Stimulated activated CD8-positive, alpha-beta memory T cell treated with anti-CD3 and anti-CD28 coated beads, Interleukin-12 subunit alpha, Interleukin-12 subunit beta, amount 100 ng/mL, for 1 hour (primary cell): ENCODE results near the gene EEPD1.

Experiments used
- DNase-seq: peaks from one replicate; pipeline ENCODE4 v3.0.0-alpha.2; 2020; ENCODE audit warnings: low read depth

EEPD1 gene

DNA sequence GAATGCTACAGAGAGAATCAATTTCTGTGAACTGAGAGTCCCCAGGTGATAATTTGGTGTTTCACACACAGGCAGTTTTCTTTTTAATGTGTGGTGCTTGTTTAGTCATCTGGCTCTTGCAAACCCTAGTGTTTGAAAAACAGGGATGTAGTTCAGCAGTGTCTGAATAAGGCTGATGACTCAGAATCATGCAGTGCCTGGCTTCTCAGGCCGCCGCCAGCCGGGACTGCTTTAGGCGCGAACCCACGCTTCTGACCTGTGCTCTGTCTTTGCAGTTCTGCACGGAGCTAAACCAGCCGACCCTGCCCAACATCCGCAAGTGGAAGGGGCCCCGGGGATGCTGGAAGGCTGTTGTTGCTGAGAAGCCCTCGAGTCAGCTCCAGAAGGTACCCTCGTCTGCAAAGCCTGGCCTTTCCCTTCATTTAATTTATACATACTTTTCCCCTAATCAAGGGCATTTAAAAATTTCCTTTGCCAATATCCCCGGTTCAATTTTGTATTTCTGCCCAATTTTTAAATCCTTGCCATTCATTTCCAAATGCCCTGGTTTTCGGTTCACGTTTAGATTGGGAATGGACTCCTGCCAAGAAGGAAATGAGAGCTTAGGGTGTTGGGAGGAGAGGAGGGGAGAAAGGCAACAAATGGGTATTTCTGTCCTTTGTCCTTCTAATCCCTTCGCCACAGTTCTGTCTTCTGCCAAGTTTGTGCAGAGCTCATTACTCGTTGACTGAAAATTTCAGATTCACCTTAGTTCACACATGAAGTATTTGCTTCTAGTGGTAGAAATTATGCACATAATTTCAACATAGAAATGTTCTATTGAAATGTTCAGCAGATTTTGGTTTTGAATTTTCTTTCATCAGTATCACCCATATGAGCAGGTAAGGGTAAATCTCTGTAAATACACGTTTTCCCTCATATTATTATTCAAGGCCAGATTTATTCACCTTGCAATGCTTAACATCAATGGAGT is 128.1 kb downstream of the EEPD1 start:
- DNase-seq = no peak

- no peak for DNase-seq
Measured at GRCh38 chr7:36281945-36282717, 129.1 kb downstream of the EEPD1 start.

GRCh38 chr7:36283181-36283580 is 130.1 kb downstream of the EEPD1 start:
- DNase-seq = no peak

DNA sequence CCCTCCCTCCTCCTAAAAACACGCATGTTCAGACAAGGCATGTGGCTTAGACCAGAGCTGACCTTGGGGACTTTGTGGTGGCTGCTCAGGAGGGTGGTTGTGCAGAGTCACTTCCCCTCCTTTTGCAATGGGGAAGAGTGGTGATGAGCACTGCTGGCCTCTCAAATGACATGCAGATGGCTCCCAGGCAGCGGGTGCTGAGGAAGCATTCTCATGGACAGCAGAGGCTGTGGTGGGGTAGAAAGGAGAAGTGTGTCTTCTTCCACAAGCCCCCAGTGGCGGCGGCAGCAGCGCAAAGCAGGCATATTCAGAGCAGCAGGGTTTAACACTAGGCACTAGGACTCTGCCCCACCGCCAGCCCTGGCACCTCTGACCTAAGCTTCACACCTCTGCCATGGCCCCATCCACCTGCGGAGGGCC is 130.7 kb downstream of the EEPD1 start:
- DNase-seq = no peak

GRCh38 chr7:36284456-36285090 is 131.5 kb downstream of the EEPD1 start:
- no peak for DNase-seq

GRCh38 chr7:36285276-36285675 is 132.2 kb downstream of the EEPD1 start:
- no peak for DNase-seq

DNA sequence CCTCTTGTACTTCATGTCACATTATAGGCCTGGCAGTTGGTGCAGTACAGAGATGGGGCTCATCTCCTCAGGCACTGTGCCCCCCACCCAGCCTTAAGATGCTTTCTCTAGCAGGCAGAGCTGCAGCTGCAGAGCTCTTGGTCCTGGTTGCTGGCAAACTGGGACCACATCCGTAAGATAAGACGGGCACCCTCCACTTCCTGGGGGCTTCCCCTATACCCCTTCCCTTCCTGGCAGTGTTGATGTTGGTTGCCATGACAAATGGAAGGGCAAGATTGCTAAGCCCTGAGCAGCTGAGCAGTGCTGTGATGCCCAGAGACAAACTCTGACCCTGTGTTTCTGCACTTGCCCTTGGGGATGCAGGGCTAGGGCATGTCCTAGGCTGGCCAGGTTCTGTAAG is 133.2 kb downstream of the EEPD1 start:
- DNase-seq = peak; percentile 29

DNA sequence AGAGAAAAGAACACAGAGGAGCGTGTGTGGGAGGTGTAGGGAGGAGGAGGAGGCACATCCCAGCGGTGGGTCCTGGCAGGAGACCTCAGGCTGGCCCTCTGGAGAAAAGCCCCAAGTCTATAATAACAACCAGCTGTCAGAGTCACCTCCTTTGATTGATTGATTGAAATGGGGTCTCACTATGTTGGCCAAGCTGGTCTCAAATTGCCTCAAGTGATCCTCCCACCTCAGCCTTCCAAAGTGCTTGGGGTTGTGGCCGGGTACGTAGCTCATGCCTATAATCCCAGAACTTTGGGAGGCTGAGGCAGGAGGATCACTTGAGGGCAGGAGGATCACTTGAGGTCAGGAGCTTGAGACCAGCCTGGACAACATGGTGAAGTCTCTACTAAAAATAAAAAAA is 133.6 kb downstream of the EEPD1 start:
- no peak for DNase-seq

DNA sequence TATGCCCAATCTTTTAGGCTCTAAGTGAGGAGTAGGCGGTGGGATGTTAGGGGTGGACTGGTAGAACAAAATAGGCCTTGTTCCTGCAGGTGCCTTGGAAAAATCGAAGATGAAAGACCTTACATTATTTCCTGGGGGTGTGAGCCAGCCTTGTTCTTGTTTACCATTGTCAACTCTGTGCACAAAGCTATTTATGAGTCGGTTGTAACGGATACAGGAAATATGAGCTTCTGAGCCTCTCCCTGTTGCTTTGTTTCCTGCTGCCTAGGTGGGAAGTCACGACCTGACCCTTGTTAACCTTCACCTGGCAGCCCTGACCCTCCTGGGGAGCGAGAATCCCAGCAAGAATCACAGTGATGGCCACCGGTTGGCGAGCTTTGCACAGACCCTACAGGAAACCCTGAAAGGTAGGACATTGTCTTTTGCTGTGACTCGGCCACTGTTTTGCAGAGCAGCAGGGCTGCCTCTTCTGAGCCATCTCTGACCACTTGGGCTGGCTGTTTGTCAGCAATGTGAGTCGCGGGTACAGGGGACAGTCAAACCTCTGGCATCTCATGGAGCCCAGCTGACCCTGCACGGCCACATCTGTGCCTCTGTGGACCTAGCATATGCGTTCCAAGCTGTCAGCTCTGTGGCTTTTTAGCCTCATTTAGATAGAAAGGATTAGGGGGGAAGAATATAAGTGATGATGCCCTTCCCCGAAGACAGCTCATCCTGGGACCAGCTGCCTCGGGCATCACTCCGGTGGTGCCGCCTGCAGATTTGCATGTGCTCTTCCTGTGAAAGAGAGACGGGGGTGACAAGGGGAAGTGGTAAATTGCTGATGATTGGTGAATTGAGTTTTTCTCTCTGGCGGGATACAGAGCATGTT is 134.6 kb downstream of the EEPD1 start:
- DNase-seq = no peak

GRCh38 chr7:36288501-36288900 is 135.4 kb downstream of the EEPD1 start:
- no peak for DNase-seq

DNA sequence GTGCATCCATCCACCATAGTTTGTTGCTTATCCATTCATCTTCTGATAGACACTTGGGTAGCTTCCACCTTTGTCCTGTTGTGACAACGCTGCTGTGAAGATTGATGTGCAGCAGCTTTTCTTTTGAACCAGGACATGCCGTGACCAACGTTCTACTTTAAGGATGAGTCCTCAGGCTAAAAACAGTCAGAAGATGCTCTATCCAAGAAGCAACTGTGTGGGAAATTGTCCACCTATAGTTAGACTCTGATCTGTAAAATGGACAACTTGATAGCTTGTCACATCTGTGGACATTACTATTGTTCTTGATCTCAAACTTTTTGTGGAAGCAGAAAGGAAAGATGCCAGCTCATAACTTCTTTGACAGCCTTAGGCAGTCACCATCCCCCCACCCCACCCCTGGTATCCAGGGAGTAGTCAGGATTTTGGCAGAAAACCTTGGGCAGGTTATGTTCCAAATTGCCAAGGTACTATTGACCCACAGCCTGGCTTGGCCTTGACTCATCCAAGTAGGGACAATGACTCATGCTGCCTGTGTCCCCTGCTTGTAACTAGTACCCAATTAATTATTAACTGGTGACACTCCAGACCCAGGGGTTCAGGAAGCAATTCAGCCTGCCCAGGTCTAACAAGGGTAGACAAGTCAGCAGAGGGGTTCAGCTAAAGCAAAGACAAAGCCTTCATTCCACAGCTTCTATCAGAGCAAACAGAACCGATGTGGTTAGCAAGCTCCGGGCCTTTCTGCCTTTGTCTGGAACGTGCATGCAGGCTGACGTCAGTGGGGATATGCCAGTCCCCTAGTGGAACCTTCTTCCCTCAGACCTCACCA is 137.0 kb downstream of the EEPD1 start:
- DNase-seq = no peak

DNA sequence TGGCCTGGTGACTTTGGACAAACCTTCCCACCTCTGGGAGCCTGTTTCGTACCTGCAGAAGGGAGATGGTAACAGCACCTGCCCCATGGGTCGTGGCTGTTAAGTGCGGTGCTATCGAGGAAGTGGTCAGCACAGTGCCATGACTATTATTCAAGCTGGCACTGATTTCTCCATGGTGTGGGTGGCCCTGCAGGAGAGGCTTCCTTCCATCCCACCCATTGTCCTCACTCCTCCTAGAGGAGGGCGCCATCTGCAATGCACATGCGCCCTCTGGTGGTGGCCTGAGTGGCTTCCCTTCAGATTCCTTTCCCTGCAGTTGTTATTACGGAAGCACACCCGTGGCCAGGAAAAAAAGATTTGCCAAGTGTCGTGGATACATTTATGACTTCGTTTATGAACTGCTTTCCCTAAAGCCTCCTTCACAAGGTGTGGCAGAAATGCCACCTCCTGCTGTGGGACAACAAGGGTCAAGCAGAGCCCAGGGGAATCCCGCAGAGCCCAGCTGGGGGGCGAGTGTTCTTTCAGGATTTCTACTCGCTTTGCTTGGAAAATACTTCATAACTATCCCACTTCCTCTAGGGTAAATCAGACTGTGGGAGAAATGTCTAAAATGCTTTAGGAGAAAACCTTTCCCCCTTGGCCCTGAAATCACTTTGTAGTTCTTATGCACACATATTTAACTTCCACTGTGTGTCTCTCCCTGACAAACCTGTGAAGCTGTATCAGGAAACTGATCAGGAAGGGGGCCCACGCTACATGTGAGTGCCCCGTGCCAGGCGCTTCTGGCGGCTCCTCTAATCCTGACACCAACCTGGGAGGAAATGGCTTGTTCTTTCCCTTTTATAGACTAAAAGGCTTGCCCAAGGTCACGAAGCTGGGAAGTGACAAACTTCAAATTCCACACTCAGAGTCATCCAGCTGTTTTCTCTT is 138.6 kb downstream of the EEPD1 start:
- DNase-seq = peak; percentile 75

DNA sequence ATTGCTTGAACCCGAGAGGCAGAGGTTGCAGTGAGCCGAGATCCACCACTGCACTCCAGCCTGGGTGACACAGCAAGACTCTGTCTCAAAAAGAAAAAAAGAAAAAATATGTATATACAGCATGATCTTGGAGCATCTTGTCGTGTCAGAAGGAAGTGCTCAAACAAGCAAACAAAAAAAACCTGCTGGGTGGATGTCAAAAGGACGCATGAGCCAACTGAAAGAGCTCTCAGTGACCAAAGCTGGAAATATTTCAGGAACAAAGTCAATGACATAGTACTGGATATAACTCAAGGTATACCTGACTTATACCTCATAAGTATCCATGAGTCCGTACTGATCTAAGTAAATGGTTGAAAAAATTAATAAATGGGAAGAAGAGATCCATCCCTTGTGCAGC is 142.0 kb downstream of the EEPD1 start:
- no peak for DNase-seq

- DNase-seq = no peak
Measured at GRCh38 chr7:36296284-36296683, 143.2 kb downstream of the EEPD1 start.

DNA sequence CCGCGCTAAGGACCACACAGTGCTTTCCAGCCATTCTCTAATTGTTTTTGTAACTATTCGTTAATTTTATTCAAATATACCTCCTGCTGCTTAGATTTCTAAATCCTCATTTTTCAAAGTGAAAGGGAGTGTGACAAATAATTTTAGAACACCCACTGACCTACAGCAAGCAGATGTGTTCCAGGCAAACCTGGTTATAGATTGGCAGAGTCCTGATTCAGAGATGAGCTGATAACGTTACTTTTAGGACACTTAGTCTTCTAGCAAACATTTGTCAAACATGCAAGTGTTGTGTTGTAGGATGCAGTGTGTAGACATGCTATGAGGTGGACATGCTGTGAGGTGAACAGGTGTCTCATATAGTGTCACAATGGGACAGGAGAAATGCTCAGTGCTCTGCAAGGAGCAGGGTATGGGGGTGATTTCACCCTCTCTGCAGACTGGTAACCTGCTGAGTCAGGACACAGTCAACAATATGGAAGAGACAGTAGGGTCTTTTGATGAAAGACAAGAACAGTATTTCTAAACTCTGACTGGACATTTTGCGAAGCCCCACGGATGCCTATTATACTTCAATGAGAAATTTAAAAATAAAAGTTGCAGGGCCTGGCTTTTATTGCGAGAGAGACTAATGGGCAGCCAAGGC is 144.4 kb downstream of the EEPD1 start:
- no peak for DNase-seq

- no peak for DNase-seq
Measured at GRCh38 chr7:36298106-36298505, 145.1 kb downstream of the EEPD1 start.

- DNase-seq = no peak
Measured at GRCh38 chr7:36299223-36299774, 146.2 kb downstream of the EEPD1 start.

- no peak for DNase-seq
Measured at GRCh38 chr7:36299823-36300341, 146.8 kb downstream of the EEPD1 start.
